ENCODE measurements around the gene SEC22B.
"Not testable (repeated sequence)": the region's sequence is repeated elsewhere in the genome, so short reads cannot be mapped to it uniquely, and the experiment has no call there.

The SEC22B gene

DNA sequence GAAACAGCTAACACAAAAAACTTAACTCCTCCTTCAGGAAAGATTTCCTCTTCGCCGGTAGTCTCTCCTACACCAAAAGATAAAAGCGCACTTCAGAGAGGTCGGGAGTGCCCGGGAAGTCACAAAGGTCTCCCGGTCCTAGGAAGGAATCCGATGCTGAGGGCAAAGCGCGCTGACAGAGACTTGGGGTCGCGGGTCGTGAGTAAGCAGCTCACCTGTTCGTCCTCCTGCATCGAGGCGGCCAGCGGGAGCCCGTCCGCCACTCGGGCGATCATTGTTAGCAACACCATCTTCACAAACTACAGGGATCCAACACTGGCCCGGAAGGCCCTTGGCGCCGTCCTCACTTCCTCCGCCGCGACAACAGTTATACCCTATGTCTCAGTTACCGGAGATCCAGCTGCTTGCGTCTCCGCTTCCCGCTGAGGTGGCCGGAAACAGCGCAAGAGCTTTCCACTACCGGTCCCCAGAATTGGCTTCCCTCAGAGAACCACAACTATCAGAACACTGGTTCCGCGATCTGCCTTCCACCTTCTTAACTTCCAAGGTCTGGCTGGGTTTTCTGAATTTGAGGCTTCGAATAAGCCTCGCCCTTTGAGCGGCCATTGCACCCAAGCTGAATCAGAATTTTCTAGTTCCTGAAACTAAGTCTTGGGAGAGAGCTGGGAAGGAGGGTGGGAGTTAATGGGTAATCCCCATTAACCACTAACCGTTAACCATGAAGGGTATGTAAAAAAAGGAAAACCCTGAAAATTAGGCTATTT lies at the start of gene SEC22B:
Gene SEC22B (minus strand): TSS at position 429 of the 764 bp plus-strand sequence. CDS start 139 bp downstream, at position 290.
- peak; percentile 92 for DNase-seq

GRCh38 chr1:120217933-120218332 lies 41.6 kb upstream of the SEC22B start:
- DNase-seq, result not testable (repeated sequence)

- not testable (repeated sequence) for DNase-seq
Measured at GRCh38 chr1:120217175-120217929, 41.0 kb upstream of the SEC22B start.

DNA sequence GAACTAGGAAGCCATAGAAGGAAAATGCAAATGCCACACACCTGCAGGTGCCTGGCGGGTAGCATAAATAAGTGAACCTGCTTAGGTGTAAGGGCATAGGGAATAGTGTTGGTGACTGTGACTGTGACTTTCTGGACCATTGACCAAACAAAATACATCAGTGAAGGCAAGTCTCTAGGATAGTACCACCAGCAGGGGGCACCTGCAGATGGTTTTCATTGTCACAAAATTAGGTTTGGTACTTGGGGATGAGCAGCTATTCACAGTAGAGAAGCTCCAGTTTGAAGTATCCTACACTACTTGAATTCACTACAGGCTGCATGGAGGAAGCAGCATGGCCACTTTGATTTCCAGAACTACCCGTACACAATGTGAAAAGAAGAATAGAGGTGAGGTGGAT lies 37.3 kb upstream of the SEC22B start:
- DNase-seq, result not testable (repeated sequence)

GRCh38 chr1:120210754-120211153 lies 34.4 kb upstream of the SEC22B start:
- DNase-seq, result not testable (repeated sequence)

DNA sequence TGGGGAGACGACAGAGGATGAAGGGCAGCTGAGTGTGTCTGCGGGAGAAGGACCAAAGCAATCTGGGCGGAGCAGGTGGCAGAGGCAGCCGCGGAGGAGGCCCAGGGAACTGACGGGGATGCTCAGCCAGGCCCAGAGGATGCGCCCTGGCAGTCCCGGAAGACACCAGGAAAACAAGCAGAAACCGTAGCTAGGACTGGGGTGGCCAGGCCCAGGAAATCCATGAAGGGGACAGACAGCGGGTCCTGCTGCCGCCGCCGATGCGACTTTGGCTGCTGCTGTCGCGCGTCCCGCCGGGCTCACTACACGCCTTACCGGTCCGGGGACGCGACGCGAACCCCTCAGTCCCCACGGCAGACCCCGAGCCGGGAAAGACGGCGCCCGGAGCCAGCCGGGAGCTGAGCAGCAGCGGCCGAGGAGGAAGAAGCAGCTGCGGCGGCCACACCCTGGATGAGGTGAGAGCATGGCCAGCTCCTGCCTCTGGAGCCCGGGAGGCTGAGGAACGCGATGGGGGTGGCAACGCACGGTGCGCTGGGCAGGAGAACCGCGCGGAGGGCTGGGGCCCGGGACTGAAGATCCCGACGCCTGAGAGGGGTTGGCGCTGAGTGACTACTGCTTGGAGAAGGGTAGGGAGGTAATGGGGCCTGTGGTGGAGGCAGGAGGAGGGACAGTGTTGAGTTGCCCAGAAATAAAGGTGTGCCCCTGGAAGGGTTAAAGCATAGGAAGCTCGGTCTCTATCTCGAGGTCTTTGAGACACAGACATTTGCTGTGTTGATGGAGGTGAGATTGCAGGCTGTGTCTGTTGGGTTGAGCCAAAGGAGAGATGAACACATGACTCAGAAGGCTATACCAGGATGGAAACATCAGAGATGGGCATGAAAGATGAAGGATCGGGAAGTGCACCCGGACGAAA lies 20.8 kb upstream of the SEC22B start:
- DNase-seq, result peak; percentile 15

DNA sequence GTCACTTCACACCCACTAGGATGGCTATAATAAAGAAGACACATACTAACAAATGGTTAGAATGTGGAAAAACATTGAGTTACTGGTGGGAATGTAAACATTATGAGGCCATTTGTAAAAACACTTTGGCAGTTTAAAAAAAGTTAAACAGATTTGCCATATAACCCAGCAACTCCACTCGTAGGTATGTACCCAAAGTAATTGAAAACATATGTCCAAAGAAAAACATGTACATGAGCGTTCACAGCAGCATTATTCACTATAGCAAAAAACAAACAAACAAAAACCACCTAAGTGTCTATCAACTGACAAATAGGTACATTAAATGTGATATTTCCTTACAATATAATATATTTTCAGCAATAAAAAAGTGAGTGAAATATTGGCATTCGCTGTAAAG lies 12.3 kb upstream of the SEC22B start:
- DNase-seq, result not testable (repeated sequence)

- not testable (repeated sequence) for DNase-seq
Measured at GRCh38 chr1:120182176-120182707, 5.9 kb upstream of the SEC22B start.

- peak; percentile 66 for DNase-seq
Measured at GRCh38 chr1:120179811-120180690, 3.7 kb upstream of the SEC22B start.

- no peak for DNase-seq
Measured at GRCh38 chr1:120178799-120179756, 2.8 kb upstream of the SEC22B start.

- not testable (repeated sequence) for DNase-seq
Measured at GRCh38 chr1:120178058-120178457, 1.7 kb upstream of the SEC22B start.

- DNase-seq, result not testable (repeated sequence)
Measured at GRCh38 chr1:120175688-120176087, 632 bp downstream of the SEC22B start.

DNA sequence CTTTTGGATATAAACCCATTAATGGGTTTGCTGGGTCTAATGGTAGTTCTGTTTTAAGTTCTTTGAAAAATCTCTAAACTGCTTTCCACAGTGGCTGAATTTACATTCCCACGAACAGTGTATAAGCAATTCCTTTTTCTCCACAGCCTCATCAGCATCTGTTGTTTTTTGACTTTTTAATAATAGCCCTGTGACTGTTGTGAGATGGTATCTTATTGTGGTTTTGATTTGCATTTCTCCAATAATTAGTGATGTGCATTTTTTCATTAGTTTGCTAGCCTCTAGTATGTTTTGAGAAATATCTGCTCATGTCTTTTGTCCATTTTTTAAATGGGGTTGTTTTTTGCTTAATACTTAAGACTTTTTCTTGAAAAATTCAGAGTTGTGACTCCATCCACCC lies 11.6 kb downstream of the SEC22B start:
- not testable (repeated sequence) for DNase-seq

- DNase-seq, result not testable (repeated sequence)
Measured at GRCh38 chr1:120162015-120162414, 14.3 kb downstream of the SEC22B start.

- DNase-seq, result not testable (repeated sequence)
Measured at GRCh38 chr1:120158495-120158894, 17.8 kb downstream of the SEC22B start.

DNA sequence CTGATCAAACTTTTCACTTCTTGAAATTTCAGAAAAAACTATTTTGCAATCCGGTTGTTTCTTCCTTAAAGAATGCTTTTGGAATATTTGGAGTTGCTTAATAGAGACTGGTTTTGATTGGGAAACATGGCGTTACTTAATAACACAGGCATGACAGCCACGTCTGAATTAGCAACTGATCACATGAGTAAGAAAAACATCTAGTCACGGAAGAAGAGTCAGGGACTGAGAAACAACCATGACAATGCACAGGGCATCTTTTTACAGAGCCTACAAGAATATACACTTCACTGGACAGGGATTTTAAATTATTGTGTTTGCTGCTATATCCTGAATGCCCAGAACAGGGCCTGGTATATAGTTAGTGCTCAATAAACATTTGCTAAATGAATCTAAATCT lies 18.2 kb downstream of the SEC22B start:
- not testable (repeated sequence) for DNase-seq

DNA sequence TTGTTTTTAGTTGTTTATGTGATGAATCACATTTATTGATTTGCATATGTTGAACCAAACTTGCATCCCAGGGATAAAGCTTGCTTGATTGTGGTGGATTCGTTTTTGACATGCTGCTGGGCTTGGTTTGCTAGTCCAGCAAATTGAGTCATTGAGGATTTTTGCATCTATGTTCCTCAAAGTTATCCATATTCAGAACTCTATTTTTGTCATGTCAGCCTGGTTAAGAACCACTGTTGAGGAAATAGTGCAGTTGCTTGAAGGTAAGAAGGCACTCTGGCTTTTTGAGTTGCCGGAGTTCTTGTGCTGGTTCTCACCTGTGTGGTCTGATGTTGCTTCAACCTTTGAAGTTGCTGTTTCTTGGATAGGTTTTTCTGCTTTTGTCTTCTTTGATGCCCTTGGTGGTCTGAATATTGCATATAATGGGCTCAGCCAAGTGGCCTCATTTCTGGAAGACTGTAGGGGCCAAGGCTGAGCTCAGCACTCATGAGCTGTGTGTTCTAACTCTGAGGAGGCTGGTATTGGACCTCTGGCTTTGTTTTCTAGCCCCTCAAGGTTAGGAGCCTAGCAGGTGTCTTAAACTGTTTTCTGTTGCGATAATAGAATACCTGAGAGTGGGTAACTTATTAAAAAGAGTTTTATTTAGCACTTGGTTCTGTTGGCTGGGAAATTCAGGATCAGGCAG lies 26.0 kb downstream of the SEC22B start:
- not testable (repeated sequence) for DNase-seq

- not testable (repeated sequence) for DNase-seq
Measured at GRCh38 chr1:120149420-120150059, 26.8 kb downstream of the SEC22B start.

- DNase-seq, result not testable (repeated sequence)
Measured at GRCh38 chr1:120145806-120146205, 30.5 kb downstream of the SEC22B start.
